HFFc6 (cell line): ENCODE results near the gene VSIG4. TPM values are rescaled to one million over a fixed set of nuclear protein-coding genes. Genes with fewer than 3 reads are reported as not detected.

Experiments used
- DNase-seq: peaks from one replicate; pipeline ENCODE4 v3.0.0-alpha.2; 2018
- H3K27ac Mint-ChIP-seq: 2 replicates; pipeline ENCODE4 v1.8.0; 2020; ENCODE audit warnings: mild to moderate bottlenecking, mixed read lengths
- H3K27me3 Mint-ChIP-seq: 2 replicates; pipeline ENCODE4 v1.8.0; 2021; ENCODE audit warnings: mild to moderate bottlenecking, moderate library complexity, mixed read lengths; ENCODE audit not compliant: insufficient read depth
- H3K36me3 Mint-ChIP-seq: 2 replicates; pipeline ENCODE4 v1.8.0; 2021; ENCODE audit warnings: low read depth, mixed read lengths
- H3K4me1 Mint-ChIP-seq: 2 replicates; pipeline ENCODE4 v1.8.0; 2020; ENCODE audit warnings: low read depth, mixed read lengths
- H3K4me3 Mint-ChIP-seq: 2 replicates; pipeline ENCODE4 v1.8.0; 2020; ENCODE audit warnings: mild to moderate bottlenecking, moderate library complexity, mixed read lengths
- H3K9me3 Mint-ChIP-seq: 2 replicates; pipeline ENCODE4 v1.8.0; 2020; ENCODE audit warnings: mild to moderate bottlenecking, mixed read lengths
- total RNA-seq, 6 experiments: library from RNA; stranded (reverse); fragmentation: NEBNext Ultra II Directional; extraction: Animal tissue kit (Norgen Biotek cat#: 25700); gene quantifications; 2 replicates in 1 of 6; 3 replicates in 5 of 6; pipeline ENCODE4 v1.2.3, GENCODE V29; 2021
- TF ChIP-seq, protein P1 (sequence below): fragments of 200-600 bp; sonication (generic); IDR thresholded peaks from 2 replicates; pipeline ENCODE4 v1.5.0; 2021; ENCODE audit warnings: antibody characterized with exemption, mild to moderate bottlenecking

The VSIG4 gene
- total RNA-seq, 6 experiments from 2014 or later, result not detected

DNA sequence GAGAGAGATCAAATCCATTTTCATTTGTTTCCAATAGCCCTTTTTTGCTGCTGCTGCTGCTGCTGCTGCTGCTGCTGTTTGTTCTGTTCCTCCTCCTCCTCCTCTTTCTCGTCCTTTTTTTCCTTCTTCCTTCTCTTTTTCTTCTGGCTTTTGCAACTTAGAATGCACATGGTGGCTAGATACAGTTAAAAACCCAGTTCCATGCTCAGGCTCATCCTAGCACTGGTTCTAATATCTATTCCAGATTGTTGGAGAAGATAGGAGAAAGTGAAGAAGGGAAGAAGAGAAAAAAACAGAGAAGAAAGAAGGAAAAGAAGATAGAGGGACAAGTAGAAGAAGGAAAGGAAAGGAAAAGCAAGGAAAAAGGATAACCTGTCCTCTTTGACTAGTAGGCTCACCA, 39.7 kb downstream of the VSIG4 start:
- Mint-ChIP-seq H3K27ac (no peak overlapping the region), H3K4me1 (no peaks in the 10 kb centered on the region), H3K9me3 (no peaks in the 10 kb centered on the region), H3K27me3 (peaks cover 3% of the 10 kb centered on the region), H3K4me3 (no peak overlapping the region), H3K36me3 (no peaks in the 10 kb centered on the region)
- TF ChIP-seq, protein P1, sequence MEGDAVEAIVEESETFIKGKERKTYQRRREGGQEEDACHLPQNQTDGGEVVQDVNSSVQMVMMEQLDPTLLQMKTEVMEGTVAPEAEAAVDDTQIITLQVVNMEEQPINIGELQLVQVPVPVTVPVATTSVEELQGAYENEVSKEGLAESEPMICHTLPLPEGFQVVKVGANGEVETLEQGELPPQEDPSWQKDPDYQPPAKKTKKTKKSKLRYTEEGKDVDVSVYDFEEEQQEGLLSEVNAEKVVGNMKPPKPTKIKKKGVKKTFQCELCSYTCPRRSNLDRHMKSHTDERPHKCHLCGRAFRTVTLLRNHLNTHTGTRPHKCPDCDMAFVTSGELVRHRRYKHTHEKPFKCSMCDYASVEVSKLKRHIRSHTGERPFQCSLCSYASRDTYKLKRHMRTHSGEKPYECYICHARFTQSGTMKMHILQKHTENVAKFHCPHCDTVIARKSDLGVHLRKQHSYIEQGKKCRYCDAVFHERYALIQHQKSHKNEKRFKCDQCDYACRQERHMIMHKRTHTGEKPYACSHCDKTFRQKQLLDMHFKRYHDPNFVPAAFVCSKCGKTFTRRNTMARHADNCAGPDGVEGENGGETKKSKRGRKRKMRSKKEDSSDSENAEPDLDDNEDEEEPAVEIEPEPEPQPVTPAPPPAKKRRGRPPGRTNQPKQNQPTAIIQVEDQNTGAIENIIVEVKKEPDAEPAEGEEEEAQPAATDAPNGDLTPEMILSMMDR, result no peak
- DNase-seq, result no peak

DNA sequence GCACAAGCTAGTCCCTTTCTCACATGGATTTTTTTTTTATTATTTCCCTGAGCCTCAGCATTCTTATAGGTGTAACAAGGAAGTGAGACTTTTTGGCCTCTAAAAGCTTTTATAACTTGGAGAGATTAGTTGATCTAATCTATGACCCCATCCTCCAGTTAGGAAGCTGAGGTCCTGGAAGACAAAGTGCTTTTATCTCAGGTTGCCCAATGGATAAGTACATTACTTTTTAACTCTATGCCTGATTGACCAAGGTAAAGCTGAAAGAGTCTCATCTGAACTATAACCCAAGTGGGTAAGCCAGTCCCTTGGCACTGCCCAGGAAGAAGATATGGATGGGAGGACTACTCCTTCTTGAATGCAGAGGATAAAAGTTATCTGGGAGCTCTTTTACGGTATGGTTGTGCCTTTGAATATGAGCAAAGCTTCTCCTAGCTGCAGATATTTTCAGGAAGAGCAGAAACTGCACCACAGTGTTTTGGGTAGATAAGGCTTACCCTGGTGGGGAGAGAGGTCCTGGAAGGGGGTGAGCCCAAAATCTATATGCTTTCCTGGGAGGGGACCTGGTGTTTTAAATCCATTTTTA, 40.2 kb downstream of the VSIG4 start:
- Mint-ChIP-seq H3K27ac (no peak overlapping the region), H3K36me3 (no peaks in the 10 kb centered on the region), H3K27me3 (peaks cover 3% of the 10 kb centered on the region; the same call in 1 of the 2 replicates), H3K4me1 (no peaks in the 10 kb centered on the region), H3K4me3 (no peak overlapping the region), H3K9me3 (no peaks in the 10 kb centered on the region)
- TF ChIP-seq, protein P1, result no peak
- no peak for DNase-seq

DNA sequence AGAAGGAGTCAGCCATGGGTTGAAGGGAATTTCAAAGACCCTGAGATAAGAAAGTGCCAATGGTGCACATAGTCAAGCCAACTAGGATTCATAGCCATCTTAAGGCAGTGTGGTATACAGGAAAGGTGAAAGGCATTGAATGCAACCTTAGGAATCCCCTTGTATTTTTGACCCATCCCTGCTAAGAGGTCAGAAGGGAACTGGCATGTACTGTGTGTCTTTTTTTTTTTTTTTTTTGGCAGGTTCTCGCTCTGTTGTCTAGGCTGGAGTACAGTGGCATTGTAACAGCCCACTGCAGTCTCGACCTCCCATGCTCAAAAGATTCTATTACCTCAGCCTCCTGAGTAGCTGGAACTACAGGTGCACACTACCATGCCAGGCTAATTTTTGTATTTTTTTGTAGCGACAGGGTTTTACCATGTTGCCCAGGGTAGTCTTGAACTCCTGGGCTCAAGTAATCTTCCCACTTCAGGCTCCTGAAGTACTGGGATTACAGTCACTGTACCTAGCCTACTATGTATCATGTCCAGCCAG, 40.8 kb downstream of the VSIG4 start:
- TF ChIP-seq, protein P1, result no peak
- H3K27me3 Mint-ChIP-seq, result peaks cover 3% of the 10 kb centered on the region; the same call in 1 of the 2 replicates
- no peaks in the 10 kb centered on the region for H3K36me3 Mint-ChIP-seq
- no peak overlapping the region for H3K27ac Mint-ChIP-seq
- no peaks in the 10 kb centered on the region for H3K9me3 Mint-ChIP-seq
- H3K4me1 Mint-ChIP-seq, result no peaks in the 10 kb centered on the region
- no peak for DNase-seq
- no peak overlapping the region for H3K4me3 Mint-ChIP-seq

DNA sequence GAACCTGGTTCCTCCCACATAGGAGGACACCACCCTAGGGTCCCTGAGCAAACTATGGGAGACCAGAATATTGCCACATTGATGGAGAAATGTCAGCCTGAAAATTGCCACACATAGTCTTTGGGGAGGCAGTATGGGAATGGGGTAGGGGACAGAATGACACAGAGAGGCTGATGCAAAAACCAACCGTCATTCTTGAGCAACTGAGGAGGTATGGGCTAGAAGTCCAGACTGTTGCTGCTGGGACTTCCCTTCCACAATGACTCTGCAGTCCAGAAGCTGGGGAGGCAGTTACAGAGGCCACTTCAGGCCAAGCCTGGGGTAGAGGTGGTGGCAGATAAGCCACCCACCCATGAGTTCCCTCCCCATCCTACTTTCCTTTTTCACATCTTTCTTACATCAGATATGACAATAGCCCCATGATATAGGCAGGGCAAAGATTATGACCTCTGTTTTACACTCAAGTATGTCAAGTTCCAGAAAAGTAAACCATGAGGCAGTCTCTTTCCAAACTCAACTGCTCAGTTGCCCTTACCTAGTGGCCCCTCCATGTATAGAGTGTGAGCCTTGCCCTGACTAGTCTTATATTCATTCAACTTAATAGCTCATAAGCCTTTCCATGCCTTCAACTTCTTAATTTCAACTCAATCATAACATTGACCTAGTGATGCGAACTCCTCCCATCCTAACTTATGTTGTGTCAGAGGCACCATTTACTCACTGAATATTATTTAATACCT, 41.7 kb downstream of the VSIG4 start:
- DNase-seq, result no peak
- Mint-ChIP-seq H3K9me3 (no peaks in the 10 kb centered on the region), H3K27ac (no peak overlapping the region), H3K4me3 (no peak overlapping the region), H3K4me1 (no peaks in the 10 kb centered on the region), H3K36me3 (no peaks in the 10 kb centered on the region), H3K27me3 (peaks cover 3% of the 10 kb centered on the region; the same call in 1 of the 2 replicates)
- TF ChIP-seq, protein P1, result no peak

DNA sequence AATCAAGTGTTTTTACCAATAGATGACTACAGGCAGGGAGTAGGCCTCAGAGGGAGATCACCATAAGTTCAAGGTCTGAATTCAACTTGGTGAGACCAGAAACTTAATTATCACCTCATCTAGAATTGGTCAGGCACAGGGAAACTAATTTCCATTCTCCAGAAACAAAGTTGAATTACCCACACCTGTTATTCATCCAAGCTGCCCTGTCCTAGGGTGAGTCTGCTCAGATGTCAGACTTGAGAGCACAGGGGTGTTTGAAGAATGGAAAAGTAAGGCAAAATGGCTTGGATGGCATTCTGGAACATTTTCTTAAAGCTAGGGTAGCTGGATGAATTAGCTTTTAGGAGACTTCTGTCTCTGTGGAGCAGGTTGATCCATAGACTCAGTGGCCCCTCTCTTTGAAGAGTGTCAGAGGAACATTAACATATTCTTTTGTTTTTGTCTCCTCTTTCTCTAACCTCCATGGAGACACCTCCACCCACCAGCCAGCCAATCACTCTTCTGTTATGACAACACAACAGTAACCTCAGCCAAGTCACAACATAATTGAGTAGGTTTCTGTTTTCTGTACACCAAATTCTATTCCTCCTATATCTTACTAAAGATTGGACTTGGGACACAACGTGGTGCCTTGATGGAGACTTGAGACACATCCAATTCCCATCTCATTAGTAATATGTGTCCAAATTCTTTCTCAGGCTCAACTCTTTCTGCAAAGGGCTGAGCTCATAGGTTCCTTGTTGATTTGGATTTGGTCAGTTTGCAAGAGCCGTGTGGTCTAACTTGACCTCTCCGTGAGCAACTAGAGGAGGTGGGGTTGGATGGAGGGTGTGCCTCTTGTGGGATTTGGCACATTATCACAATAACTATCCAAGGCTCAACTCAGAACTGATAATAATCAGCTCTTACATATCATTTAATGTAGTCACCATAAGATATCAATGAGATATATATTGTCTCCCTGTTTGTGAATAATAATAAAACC, 45.1 kb downstream of the VSIG4 start:
- TF ChIP-seq, protein P1, result no peak
- no peak overlapping the region for H3K27ac Mint-ChIP-seq
- no peak for DNase-seq
- H3K9me3 Mint-ChIP-seq, result no peaks in the 10 kb centered on the region
- H3K4me3 Mint-ChIP-seq, result no peak overlapping the region
- H3K36me3 Mint-ChIP-seq, result no peaks in the 10 kb centered on the region
- H3K4me1 Mint-ChIP-seq, result no peaks in the 10 kb centered on the region
- peaks cover 3% of the 10 kb centered on the region; the same call in 1 of the 2 replicates for H3K27me3 Mint-ChIP-seq
